Testis (tissue), 2 donors: Measurements from ENCODE around the gene PER1.

Experiments used
- CTCF ChIP-seq, 3 experiments: fragments of 450-650 bp in 2 of 3; fragments of 200-600 bp in 1 of 3; sonication (generic) in 1 of 3; IDR thresholded peaks; one replicate each; pipeline ENCODE4 v1.5.1; 2016 to 2019; ENCODE audit warnings: antibody characterized with exemption in 3 of 3, mild to moderate bottlenecking in 2 of 3, moderate library complexity in 1 of 3
- POLR2A ChIP-seq: fragments of 450-650 bp; IDR thresholded peaks from one replicate; pipeline ENCODE4 v1.6.1; 2017; ENCODE audit warnings: antibody characterized with exemption, mild to moderate bottlenecking, moderate library complexity

DNA sequence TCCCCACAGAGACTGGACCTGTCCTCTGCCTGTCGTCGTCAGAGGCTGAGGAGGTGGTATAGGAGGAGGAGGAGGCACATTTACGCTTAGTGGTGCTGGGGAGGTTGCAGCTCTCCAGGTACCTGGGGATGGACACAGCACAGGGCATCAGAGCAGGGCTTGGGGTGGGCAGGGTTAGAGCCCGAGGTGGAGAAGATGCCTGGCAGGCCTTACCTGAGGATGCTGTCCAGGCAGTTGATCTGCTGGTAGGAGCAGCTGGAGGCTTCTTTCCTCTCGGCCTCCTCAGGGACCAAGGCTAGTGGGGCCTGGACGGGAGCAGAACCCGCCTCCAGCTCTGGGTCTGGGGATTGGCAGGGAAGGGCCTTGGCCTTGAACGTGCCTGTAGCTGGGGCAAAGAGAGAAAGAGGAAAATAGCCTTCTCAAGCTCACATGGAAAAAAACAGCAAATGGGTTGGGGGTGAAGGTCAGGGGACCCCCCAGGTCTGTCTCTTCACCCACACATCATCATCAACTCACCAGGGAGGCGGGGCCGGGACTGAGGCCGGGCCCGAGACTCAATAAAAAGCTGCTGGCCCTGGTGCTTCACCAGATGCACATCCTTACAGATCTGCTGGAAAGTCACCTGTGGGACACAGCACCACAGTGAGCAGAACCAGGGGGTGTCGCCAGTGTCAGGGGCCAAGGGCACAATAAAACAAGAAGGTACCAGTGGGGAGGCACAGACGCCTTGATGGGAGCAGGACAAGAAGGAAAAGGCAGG lies 5.6 kb downstream of the PER1 start:
- TF ChIP-seq CTCF (IDR thresholded peaks at IDR 0.05) (no peak), POLR2A (no peak)
